Hematopoietic multipotent progenitor cell treated with erythropoietin and hydrocortisone succinate and interleukin-3 and kit ligand, for 15 days (in vitro differentiated cells): ENCODE data around the gene ZBTB47.
A peak's percentile ranks its signal among the peaks of the same experiment; 100 is the strongest.

Experiments used
- DNase-seq: peaks from one replicate; pipeline ENCODE4 v3.0.0-alpha.2; 2015; ENCODE audit warnings: low spot score

ZBTB47 gene

GRCh38 chr3:42652611-42653302 lies 740 bp upstream of the ZBTB47 start:
- DNase-seq: no peak

DNA sequence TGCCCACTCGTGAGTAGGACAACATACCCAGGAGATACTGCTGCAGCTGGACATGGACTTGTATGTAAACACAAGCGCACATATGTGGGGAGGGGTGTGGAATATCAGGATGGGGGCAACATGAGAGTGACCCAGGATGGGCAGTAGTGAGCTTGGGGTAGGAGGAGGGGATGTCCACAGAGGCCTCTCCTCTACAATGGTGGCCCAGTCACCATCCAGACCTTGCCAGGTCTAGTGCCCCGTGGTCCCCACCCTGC lies 266 bp upstream of the ZBTB47 start:
- no peak for DNase-seq

- DNase-seq: no peak
Observed at GRCh38 chr3:42654331-42655201, 1.1 kb downstream of the ZBTB47 start.

- no peak for DNase-seq
Observed at GRCh38 chr3:42655331-42655888, 1.9 kb downstream of the ZBTB47 start.

DNA sequence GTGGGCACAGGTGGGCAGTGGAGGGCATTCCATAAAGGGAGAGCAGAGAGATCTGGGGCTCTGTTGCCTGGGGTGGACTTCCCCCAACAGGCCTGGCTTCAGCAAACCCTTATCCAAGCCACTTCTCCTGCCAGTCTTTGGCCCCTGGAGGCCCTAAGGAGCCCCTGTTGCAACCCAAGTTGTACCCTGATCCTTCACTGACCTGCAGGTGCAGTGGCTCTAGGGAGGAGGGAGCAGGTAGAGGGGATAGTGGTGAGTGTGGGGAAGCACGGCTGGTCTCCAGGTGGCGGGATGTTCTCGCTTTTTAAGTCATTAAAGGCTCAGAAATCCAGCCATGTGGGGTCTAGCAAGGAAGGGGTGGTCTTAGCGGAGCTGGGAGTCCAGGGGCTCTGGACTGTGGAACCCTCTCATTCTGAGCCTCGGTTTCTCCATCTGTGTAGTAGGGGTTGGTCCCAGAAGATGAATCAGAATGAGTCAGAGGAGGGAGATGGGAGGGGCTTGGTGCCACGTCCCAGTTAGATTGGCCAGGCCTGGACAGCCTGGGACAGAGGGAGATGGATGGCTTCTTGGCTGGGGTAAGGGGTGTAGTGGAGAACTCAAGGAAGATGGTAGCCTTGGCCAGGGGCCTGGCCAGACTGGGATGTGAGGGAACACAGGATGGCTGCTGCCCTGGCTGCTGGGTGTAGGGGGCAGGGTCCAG lies 2.6 kb downstream of the ZBTB47 start:
- DNase-seq: no peak

DNA sequence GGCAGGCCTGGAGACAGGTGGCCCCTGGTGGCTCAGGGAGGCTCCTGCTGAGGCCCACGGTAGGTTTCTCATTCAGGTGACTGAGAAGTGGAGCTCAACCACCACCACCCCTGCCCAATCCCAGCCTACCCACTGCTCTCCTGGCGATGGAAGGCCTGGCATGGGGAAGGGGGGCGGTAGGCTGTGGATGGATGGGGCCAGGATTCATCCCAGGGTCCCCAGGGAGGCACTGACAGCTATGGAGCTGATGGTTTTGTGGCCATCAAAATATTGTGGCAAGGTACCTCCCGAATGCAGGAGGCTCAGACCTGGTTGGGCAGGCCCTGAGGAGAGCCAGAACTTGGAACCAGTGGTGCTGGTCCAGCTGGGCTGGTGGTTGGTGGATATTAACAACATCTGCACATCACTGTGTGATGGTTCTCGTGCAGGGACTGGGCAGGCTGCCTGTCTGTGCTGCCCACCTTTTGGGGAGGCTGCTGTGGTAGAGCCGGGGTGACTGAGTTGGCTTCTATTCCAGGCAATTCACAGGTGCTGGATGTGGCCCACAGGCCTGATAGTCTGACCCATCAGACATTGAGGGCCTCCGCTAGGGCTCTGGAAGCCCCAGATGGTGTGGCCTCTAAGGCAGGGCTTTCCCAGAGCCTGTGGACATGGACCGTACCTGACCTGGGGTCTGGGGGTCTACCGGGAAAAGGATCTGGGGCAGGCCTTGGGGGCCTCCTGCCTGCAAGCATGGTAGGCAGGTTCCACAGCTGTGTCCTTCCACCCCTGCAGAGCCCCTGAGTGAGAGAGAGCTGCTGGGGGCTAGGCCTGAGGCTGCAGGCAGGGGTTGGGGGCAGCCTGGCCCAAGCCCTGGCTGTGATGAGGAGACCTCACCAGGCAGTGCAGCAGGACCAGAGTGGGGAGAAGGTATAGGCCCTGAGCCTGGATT lies 3.4 kb downstream of the ZBTB47 start:
- DNase-seq: no peak

GRCh38 chr3:42657675-42658074 lies 4.2 kb downstream of the ZBTB47 start:
- no peak for DNase-seq

- DNase-seq: no peak
Observed at GRCh38 chr3:42658091-42658770, 4.7 kb downstream of the ZBTB47 start.

DNA sequence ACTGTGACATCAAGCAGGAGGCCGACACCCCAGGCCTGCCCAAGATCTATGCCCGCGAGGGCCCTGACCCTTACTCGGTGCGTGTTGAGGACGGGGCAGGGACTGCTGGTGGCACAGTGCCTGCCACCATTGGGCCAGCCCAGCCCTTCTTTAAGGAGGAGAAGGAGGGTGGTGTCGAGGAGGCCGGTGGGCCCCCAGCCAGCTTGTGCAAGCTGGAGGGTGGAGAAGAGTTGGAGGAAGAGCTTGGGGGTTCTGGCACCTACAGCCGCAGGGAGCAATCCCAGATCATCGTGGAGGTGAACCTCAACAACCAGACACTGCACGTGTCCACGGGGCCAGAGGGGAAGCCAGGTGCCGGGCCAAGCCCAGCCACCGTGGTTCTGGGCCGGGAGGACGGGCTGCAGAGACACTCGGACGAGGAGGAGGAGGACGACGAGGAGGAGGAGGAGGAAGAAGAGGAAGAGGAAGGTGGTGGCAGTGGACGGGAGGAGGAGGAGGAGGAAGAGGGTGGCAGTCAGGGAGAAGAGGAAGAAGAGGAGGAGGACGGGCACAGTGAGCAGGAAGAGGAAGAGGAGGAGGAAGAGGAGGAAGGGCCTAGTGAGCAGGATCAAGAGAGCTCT lies 5.4 kb downstream of the ZBTB47 start:
- no peak for DNase-seq

DNA sequence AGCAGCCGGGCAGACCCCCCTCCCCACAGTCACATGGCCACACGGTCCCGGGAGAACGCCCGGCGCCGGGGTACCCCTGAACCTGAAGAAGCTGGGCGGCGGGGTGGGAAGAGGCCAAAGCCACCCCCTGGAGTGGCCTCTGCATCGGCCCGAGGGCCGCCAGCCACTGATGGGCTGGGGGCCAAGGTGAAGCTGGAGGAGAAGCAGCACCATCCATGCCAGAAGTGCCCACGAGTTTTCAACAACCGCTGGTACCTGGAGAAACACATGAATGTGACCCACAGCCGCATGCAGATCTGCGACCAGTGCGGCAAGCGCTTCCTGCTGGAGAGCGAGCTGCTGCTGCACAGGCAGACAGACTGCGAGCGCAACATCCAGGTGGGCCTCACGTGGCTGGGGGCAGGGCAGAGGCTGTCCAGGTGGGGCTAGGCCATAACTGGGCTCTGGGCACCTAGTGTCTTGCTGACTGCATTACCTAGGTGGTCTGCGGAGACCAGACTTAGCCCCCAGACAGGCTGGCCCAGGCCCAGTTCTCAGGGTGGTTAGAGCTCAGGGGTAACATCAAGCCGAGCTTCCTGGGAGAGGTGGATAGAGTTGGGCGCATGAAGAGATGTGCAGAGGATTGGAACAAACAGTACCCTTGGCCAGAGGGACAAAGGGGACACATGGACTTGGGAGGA lies 6.1 kb downstream of the ZBTB47 start:
- no peak for DNase-seq

DNA sequence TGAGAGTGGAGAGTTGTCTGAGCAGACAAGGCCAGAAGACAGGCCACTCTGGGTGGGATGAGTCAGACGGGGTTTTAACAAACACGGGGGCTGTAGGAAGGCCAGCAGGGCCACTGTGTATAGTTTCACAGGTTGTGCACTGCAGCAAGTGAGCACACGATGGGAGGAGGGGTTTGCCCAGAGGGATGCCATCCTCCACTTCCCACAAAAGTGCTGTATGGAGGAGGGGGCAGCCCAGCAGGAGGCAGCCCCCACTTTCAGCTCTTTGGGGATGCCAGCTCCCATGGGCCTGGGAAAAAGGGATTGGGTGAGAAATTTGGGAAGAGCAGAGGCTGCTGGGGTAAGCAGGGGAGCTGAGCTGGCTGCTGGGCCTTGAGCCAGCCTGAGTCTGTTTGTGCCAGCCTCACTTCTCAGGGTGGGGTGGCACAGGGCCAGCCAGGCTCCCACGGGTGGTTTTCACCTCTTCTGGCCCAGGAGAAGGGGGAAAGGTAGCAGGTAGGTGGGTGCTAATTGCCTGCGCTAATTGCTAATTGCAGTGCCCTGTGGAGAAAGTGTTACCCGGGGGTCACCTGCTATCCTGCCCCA lies 6.7 kb downstream of the ZBTB47 start:
- DNase-seq: no peak

DNA sequence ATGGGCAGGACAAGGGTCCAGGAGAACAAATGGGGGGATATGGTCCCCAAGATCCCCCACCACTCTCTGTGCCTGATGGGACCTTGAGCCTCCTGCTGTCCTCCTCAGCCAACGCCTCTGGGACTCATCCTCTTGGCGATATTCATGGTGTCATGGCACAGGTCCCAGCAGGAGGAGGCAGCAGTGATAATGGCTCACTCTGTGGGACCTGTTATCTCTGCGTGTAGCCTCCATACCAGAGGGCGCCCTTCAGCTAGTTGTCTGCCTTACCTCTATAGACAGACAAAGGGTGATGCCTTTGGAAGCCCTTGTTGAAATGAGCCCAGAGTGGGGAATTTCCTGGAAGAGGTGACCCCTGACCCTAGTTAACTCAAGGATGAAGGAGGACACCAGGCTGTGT lies 7.4 kb downstream of the ZBTB47 start:
- peak; percentile 17 for DNase-seq

DNA sequence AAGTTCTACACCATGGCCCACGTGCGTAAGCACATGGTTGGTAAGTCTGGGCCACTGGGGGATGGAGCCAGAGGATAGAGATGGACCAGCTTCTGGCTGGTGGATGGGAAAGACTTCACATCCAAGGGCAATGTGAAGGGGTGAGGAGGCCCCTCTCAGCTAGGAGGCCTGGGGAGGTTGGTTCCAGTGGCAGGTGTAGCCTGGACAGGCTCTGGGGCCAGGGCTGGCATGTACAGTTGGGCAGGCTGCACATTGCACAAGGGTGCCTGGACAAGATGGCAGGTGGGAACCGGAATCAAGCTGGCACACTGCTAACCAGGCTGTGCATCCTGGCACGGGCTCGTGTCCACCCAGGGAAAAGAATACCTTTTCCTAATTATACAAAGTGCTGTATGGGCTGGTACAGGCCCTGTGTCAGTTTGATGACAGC lies 8.1 kb downstream of the ZBTB47 start:
- DNase-seq: no peak

DNA sequence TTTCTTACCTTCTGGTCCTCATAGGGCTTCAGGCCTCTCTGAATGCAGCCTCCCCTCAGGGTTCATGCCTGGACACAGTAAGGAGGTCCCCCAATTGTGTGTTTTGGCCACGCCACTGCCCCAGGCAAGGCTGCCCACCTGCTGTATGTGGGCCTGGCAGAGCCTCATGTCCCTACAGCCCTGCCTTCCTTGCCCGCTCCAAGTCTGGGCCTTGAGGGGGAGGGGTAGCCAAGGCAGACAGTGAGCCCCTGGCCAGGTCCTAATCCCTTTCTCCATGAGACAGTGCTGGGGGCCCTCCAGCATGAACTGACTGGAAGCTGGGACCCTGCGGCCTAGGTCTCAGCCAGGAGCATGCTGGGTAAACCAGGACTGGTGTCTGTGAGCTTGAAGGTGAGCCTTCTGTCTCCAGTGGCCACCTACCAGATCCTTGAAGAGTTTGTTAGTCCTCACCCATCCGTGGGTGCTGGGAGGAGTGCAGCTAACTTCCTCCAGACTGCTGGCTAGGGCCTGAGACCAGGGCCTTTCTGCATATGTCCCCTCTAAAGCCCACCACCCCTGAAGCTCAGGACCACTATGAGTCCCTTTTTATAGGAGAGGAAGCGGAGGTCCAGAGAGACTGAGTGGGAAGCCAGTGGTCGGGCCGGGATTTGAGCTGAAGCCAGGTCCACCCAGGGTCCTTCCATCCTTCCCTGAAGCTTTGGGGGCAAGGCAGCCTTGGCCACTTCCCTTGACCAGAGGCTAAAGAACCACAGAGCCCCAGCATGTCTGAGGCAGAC lies 8.7 kb downstream of the ZBTB47 start:
- no peak for DNase-seq

GRCh38 chr3:42662813-42663535 lies 9.5 kb downstream of the ZBTB47 start:
- no peak for DNase-seq

- no peak for DNase-seq
Observed at GRCh38 chr3:42663581-42664437, 10.3 kb downstream of the ZBTB47 start.

GRCh38 chr3:42664438-42664803 lies 10.9 kb downstream of the ZBTB47 start:
- DNase-seq: no peak
